Karpas-422 (cell line): ENCODE data around the gene GALNTL6. TPM values are rescaled to one million over a fixed set of nuclear protein-coding genes. Genes with fewer than 3 reads are reported as not detected.
"Not testable (repeated sequence)": the region's sequence is repeated elsewhere in the genome, so short reads cannot be mapped to it uniquely, and the experiment has no call there.

Source experiments
- DNase-seq: peaks from one replicate; pipeline ENCODE4 v3.0.0-alpha.2; 2015
- H2AFZ ChIP-seq: fragments of 200-600 bp; sonication (generic); 2 replicates; pipeline ENCODE4 v1.6.1; 2014; ENCODE audit warnings: antibody characterized with exemption, low read length, mixed read lengths
- H3K27ac ChIP-seq: fragments of 200-600 bp; sonication (generic); 2 replicates; pipeline ENCODE4 v1.5.1; 2014; ENCODE audit warnings: mild to moderate bottlenecking, low read length, moderate library complexity
- H3K27me3 ChIP-seq: fragments of 200-600 bp; sonication (generic); 2 replicates; pipeline ENCODE4 v1.6.1; 2014; ENCODE audit warnings: low read length, mixed read lengths
- H3K36me3 ChIP-seq: fragments of 200-600 bp; sonication (generic); 2 replicates; pipeline ENCODE4 v1.6.1; 2014; ENCODE audit warnings: low read length, mixed read lengths; ENCODE audit not compliant: insufficient read depth
- H3K4me1 ChIP-seq: fragments of 200-600 bp; sonication (generic); 2 replicates; pipeline ENCODE4 v1.6.1; 2014; ENCODE audit warnings: mild to moderate bottlenecking, low read length, mixed read lengths
- H3K4me2 ChIP-seq: fragments of 200-600 bp; sonication (generic); 2 replicates; pipeline ENCODE4 v1.6.1; 2014; ENCODE audit warnings: low read length, low read depth, mild to moderate bottlenecking; ENCODE audit not compliant: poor library complexity, severe bottlenecking
- H3K4me3 ChIP-seq: fragments of 200-600 bp; sonication (generic); 2 replicates; pipeline ENCODE4 v1.5.1; 2014; ENCODE audit warnings: mild to moderate bottlenecking, antibody characterized with exemption, low read length, mixed read lengths
- H3K79me2 ChIP-seq: fragments of 200-600 bp; sonication (generic); 2 replicates; pipeline ENCODE4 v1.6.1; 2014; ENCODE audit warnings: mild to moderate bottlenecking, low read length, mixed read lengths
- H3K9ac ChIP-seq: fragments of 200-600 bp; sonication (generic); 2 replicates; pipeline ENCODE4 v1.6.0; 2014; ENCODE audit warnings: low read length
- H3K9me2 ChIP-seq: fragments of 200-600 bp; sonication (generic), shearing (Covaris generic); replicated peaks from 2 replicates; pipeline ENCODE4 v1.6.0; 2014; ENCODE audit warnings: mild to moderate bottlenecking, low read length, moderate library complexity; ENCODE audit not compliant: insufficient read depth
- H3K9me3 ChIP-seq: fragments of 300-700, 200-600 bp; sonication (generic); 2 replicates; pipeline ENCODE4 v1.6.1; 2014; ENCODE audit warnings: low read length, mixed read lengths
- H4K20me1 ChIP-seq: fragments of 200-600 bp; sonication (generic); 2 replicates; pipeline ENCODE4 v1.6.1; 2014; ENCODE audit warnings: mild to moderate bottlenecking, antibody characterized with exemption, low read length, low read depth; ENCODE audit not compliant: insufficient read depth
- total RNA-seq: library from RNA; depleted of rRNA; stranded (reverse); fragments of >200 nt; shearing (Covaris generic); gene quantifications from 2 replicates; pipeline ENCODE4 v1.2.3, GENCODE V29; 2014; ENCODE audit warnings: low replicate concordance

The GALNTL6 gene
- total RNA-seq, 1 experiment from 2014 or later, result not detected

DNA sequence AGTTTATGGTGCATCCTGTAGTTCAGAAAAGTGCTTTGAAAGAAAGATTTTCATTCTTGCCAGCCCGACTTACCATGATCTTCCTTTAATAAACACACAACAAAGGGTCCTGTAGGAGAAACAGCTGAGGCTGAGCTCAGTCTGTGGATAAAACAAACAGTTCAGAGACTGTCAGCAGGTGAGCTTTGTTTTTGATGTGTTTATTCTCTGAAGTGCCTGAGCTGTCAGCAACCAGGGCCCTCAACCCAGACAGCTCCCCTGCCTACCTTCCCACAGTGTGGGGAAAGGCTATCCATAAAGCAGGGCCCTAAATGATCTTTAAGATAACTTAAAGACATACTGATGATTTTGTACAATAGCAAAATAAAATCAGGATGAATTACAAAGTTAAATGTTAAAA lies 896.2 kb downstream of the GALNTL6 start:
- Histone ChIP-seq H3K27me3 (no peaks in the 10 kb centered on the region), H3K79me2 (no peaks in the 10 kb centered on the region), H3K4me2 (no peak overlapping the region), H3K27ac (no peak overlapping the region), H3K4me3 (no peak overlapping the region), H2AFZ (no peak overlapping the region), H3K36me3 (no peaks in the 10 kb centered on the region), H4K20me1 (no peaks in the 10 kb centered on the region), H3K9me3 (no peaks in the 10 kb centered on the region), H3K9ac (no peak overlapping the region), H3K4me1 (no peaks in the 10 kb centered on the region), H3K9me2 (no peaks in the 10 kb centered on the region)
- no peak for DNase-seq

DNA sequence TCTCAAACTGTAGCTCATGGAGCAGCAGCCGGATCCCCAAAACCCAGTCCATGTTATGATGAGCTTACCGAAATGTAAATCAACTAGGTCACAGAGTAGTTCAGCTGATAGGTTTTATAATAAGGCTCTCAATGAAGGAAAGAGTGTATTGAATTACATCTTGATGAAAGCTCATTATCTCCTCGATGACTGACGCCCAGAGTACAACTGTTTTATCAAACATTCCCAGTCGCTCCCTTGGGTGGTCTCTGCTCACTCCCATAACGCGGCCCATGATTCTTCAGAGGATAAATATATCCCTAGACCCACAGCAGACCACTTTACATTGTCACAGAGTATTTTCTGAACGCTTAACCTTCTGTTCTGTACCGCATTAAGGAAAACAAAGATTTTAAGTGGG lies 903.1 kb downstream of the GALNTL6 start:
- no peaks in the 10 kb centered on the region for H4K20me1 ChIP-seq
- H2AFZ ChIP-seq, result no peak overlapping the region
- H3K27ac ChIP-seq, result no peak overlapping the region
- DNase-seq, result no peak
- no peak overlapping the region for H3K4me3 ChIP-seq
- no peaks in the 10 kb centered on the region for H3K4me1 ChIP-seq
- H3K27me3 ChIP-seq, result no peaks in the 10 kb centered on the region
- H3K4me2 ChIP-seq, result no peak overlapping the region
- H3K9me3 ChIP-seq, result no peaks in the 10 kb centered on the region
- H3K9ac ChIP-seq, result no peak overlapping the region
- H3K79me2 ChIP-seq, result no peaks in the 10 kb centered on the region
- H3K36me3 ChIP-seq, result no peaks in the 10 kb centered on the region
- H3K9me2 ChIP-seq, result no peaks in the 10 kb centered on the region

- H3K9me2 ChIP-seq, result no peaks in the 10 kb centered on the region
- no peak for DNase-seq
- no peaks in the 10 kb centered on the region for H3K9me3 ChIP-seq
- no peak overlapping the region for H3K4me2 ChIP-seq
- H3K27me3 ChIP-seq, result no peaks in the 10 kb centered on the region
- H2AFZ ChIP-seq, result no peak overlapping the region
- no peak overlapping the region for H3K9ac ChIP-seq
- H3K4me3 ChIP-seq, result no peak overlapping the region
- no peaks in the 10 kb centered on the region for H3K79me2 ChIP-seq
- no peaks in the 10 kb centered on the region for H3K4me1 ChIP-seq
- no peaks in the 10 kb centered on the region for H3K36me3 ChIP-seq
- no peak overlapping the region for H3K27ac ChIP-seq
- H4K20me1 ChIP-seq, result no peaks in the 10 kb centered on the region
These were observed 908.5 kb downstream of the GALNTL6 start for GRCh38 chr4:172721659-172722058.

DNA sequence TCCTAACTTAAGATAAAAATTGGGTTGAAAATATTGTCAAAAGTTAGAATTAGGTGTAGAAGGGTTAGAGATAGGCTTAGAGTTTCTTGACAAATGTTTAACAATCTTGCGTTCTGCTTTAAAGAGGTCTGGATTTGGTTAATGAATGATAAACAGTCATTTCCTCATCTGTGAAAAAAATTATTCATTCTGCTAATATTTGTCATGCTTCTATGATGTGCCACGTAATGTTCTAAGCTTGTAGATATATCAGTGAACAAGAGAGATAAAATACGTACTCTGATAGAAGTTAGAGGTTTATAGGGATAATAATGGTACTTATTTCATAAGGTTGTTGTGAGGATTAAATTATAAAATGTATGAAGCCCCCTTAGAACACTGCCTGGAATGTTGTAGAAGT lies 912.4 kb downstream of the GALNTL6 start:
- Histone ChIP-seq H3K79me2 (no peaks in the 10 kb centered on the region), H4K20me1 (no peaks in the 10 kb centered on the region), H3K9me3 (no peaks in the 10 kb centered on the region), H3K4me3 (no peak overlapping the region), H3K9me2 (no peaks in the 10 kb centered on the region), H3K36me3 (no peaks in the 10 kb centered on the region), H3K27me3 (no peaks in the 10 kb centered on the region), H3K9ac (no peak overlapping the region), H2AFZ (no peak overlapping the region), H3K27ac (no peak overlapping the region), H3K4me1 (no peaks in the 10 kb centered on the region), H3K4me2 (no peak overlapping the region)
- no peak for DNase-seq

- Histone ChIP-seq H3K9me3 (no peaks in the 10 kb centered on the region), H3K79me2 (no peaks in the 10 kb centered on the region), H3K27me3 (no peaks in the 10 kb centered on the region), H3K9ac (no peak overlapping the region), H3K4me3 (no peak overlapping the region), H3K27ac (no peak overlapping the region), H2AFZ (no peak overlapping the region), H3K9me2 (no peaks in the 10 kb centered on the region), H3K4me1 (no peaks in the 10 kb centered on the region), H3K36me3 (no peaks in the 10 kb centered on the region), H4K20me1 (no peaks in the 10 kb centered on the region), H3K4me2 (no peak overlapping the region)
- no peak for DNase-seq
These were observed 912.8 kb downstream of the GALNTL6 start for GRCh38 chr4:172726001-172726423.

- no peaks in the 10 kb centered on the region for H3K9me2 ChIP-seq
- H3K79me2 ChIP-seq, result no peaks in the 10 kb centered on the region
- no peak for DNase-seq
- H4K20me1 ChIP-seq, result no peaks in the 10 kb centered on the region
- no peak overlapping the region for H2AFZ ChIP-seq
- no peak overlapping the region for H3K27ac ChIP-seq
- no peaks in the 10 kb centered on the region for H3K4me1 ChIP-seq
- H3K9me3 ChIP-seq, result no peaks in the 10 kb centered on the region
- no peak overlapping the region for H3K4me3 ChIP-seq
- H3K9ac ChIP-seq, result no peak overlapping the region
- no peaks in the 10 kb centered on the region for H3K36me3 ChIP-seq
- no peaks in the 10 kb centered on the region for H3K27me3 ChIP-seq
- H3K4me2 ChIP-seq, result no peak overlapping the region
These were observed 914.4 kb downstream of the GALNTL6 start for GRCh38 chr4:172727631-172728030.

GRCh38 chr4:172733645-172734044 lies 920.4 kb downstream of the GALNTL6 start:
- not testable (repeated sequence) for H3K27ac ChIP-seq, H2AFZ ChIP-seq, H3K79me2 ChIP-seq, H3K4me1 ChIP-seq, H3K9me3 ChIP-seq, DNase-seq, H4K20me1 ChIP-seq, H3K36me3 ChIP-seq, H3K4me2 ChIP-seq, H3K9ac ChIP-seq, H3K4me3 ChIP-seq, H3K27me3 ChIP-seq, H3K9me2 ChIP-seq

- no peaks in the 10 kb centered on the region for H3K9me3 ChIP-seq
- no peak overlapping the region for H3K27ac ChIP-seq
- no peaks in the 10 kb centered on the region for H3K36me3 ChIP-seq
- H3K4me3 ChIP-seq, result no peak overlapping the region
- no peak overlapping the region for H2AFZ ChIP-seq
- no peaks in the 10 kb centered on the region for H4K20me1 ChIP-seq
- H3K79me2 ChIP-seq, result no peaks in the 10 kb centered on the region
- no peak for DNase-seq
- H3K4me2 ChIP-seq, result no peak overlapping the region
- no peak overlapping the region for H3K9ac ChIP-seq
- no peaks in the 10 kb centered on the region for H3K4me1 ChIP-seq
- H3K9me2 ChIP-seq, result no peaks in the 10 kb centered on the region
- H3K27me3 ChIP-seq, result no peaks in the 10 kb centered on the region
These were observed 921.4 kb downstream of the GALNTL6 start for GRCh38 chr4:172734555-172734954.

DNA sequence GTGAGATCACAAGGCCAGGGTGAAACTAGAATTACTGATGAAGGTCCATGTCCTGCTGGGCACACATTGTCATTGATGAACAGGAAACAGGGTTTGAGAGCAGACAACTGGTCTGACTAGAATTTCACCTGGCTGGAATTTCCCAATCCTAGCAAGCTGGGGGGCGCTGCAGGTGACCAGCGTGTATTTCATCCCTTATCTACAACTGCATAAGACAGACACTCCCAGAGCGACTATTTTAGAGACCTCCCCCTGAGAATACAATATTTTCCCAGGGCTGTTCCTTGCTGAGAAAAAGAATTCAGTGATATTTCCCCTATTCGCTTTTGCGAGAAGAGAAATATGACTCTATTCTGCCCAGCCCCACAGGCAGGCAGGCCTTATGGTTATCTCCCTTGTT lies 922.8 kb downstream of the GALNTL6 start:
- no peak for DNase-seq

More for the DNA sequence above, 922.8 kb downstream of the GALNTL6 start:
- no peak overlapping the region for H3K4me2 ChIP-seq
- no peaks in the 10 kb centered on the region for H3K4me1 ChIP-seq
- no peak overlapping the region for H3K27ac ChIP-seq
- H2AFZ ChIP-seq, result no peak overlapping the region
- no peaks in the 10 kb centered on the region for H4K20me1 ChIP-seq
- H3K27me3 ChIP-seq, result no peaks in the 10 kb centered on the region
- no peaks in the 10 kb centered on the region for H3K36me3 ChIP-seq
- H3K79me2 ChIP-seq, result no peaks in the 10 kb centered on the region
- H3K4me3 ChIP-seq, result no peak overlapping the region
- H3K9me3 ChIP-seq, result no peaks in the 10 kb centered on the region
- H3K9me2 ChIP-seq, result no peaks in the 10 kb centered on the region
- no peak overlapping the region for H3K9ac ChIP-seq
